Measurements from ENCODE around the gene G0S2.
"Not testable (repeated sequence)": the region's sequence is repeated elsewhere in the genome, so short reads cannot be mapped to it uniquely, and the experiment has no call there.

Gene G0S2

DNA sequence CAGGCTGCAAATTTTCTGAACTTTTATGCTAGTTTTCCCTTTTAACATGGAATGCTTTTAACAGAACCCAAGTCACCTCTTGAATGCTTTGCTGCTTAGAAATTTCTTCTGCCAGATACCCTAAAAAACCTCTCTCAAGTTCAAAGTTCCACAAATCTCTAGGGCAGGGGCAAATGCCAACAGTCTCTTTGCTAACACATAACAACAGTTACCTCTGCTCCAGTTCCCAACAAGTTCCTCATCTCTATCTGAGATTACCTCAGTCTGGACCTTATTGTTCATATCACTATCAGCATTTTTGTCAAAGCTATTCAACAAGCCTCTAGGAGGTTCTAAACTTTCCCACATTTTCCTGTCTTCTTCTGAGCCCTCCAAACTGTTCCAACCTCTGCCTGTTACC lies 25.5 kb downstream of the G0S2 start:
- H3K4me1 ChIP-seq (ENCODE audit: control insufficient read depth, insufficient read depth, low read length); H3K9me3 ChIP-seq (ENCODE audit: control insufficient read depth, low read length); H3K27ac ChIP-seq (ENCODE audit: insufficient read depth, low read depth, low read length, poor library complexity, severe bottlenecking); H3K27me3 ChIP-seq (ENCODE audit: control insufficient read depth, insufficient read depth, low read length, poor library complexity, severe bottlenecking); H3K36me3 ChIP-seq (ENCODE audit: control insufficient read depth, insufficient read depth, low read length); H3K4me3 ChIP-seq (ENCODE audit: insufficient read depth, low read depth, low read length): not testable (repeated sequence)

DNA sequence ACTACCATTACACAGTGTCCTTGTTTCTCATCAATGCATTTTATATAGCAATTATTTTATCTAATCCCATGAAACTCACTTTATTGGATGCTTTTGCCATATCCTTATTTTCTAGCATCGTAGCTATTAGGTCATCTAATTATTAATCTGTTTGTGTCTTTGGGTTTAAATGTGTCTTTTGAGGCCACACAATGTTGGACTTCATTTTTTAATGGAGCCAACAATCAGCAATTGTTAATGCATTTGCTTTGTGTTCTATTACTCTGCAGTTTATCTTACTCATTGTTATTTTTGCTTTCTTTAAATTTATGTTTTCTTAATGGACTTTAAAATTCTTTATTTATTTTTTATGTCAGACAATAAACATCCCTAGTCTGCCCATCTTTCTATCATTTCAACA lies 27.6 kb downstream of the G0S2 start:
- Histone ChIP-seq H3K36me3 (ENCODE audit: control insufficient read depth, insufficient read depth, low read length) (no peaks in the 10 kb centered on the region), H3K27ac (ENCODE audit: insufficient read depth, low read depth, low read length, poor library complexity, severe bottlenecking) (no peak overlapping the region), H3K9me3 (ENCODE audit: control insufficient read depth, low read length) (no peaks in the 10 kb centered on the region), H3K27me3 (ENCODE audit: control insufficient read depth, insufficient read depth, low read length, poor library complexity, severe bottlenecking) (no peaks in the 10 kb centered on the region), H3K4me1 (ENCODE audit: control insufficient read depth, insufficient read depth, low read length) (no peaks in the 10 kb centered on the region), H3K4me3 (ENCODE audit: insufficient read depth, low read depth, low read length) (no peak overlapping the region)
- WGBS, 2 experiments: 94% methylated on average over 1 of the region's 1 CpG; no CpG with 5 or more reads in 1 of the 2 experiments

DNA sequence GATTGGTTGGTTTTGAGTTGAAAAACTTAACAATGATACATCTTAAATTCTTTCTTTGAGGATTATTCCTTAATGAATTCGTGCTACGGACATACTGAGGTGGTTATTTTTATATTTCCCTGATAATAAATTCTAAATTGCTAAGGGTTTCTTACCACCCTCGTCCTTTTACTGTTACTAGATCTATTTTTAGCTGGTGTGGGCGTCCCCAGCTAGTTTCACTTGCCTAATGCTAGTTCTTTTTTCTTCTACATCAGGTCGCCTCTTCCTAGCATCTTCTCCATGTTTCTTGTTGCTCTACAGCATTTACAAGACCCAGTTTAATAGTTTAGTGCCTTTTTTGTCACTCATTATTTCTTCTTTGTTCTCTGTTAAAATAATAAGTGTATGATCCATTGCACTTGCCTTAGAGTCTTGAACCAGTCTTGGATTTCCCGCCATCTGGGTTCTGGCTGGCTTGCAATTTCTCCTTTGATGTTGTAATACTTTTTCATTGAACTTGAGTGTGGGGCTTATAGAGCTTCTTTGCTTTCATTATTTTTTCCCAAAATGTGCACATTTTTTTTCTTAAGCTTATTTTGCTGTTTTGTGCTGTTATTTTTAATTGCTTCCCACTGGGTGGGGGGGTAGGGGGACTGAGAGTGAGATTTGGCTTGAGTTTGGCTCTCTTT lies 28.8 kb downstream of the G0S2 start:
- Histone ChIP-seq H3K36me3 (ENCODE audit: control insufficient read depth, insufficient read depth, low read length) (no peaks in the 10 kb centered on the region), H3K4me1 (ENCODE audit: control insufficient read depth, insufficient read depth, low read length) (no peaks in the 10 kb centered on the region), H3K27ac (ENCODE audit: insufficient read depth, low read depth, low read length, poor library complexity, severe bottlenecking) (no peak overlapping the region), H3K4me3 (ENCODE audit: insufficient read depth, low read depth, low read length) (no peak overlapping the region), H3K9me3 (ENCODE audit: control insufficient read depth, low read length) (no peaks in the 10 kb centered on the region), H3K27me3 (ENCODE audit: control insufficient read depth, insufficient read depth, low read length, poor library complexity, severe bottlenecking) (no peaks in the 10 kb centered on the region)
- 92 to 94% methylated on average over 4 to 5 of the region's 6 CpGs for WGBS, 2 experiments

GRCh38 chr1:209704584-209704983 lies 29.4 kb downstream of the G0S2 start, which contains the start of gene HSD11B1:
HSD11B1 (plus strand) TSS chr1:209704846; CDS start chr1:209704943, 97 bp downstream.
- no peak within 1 kb of the TSS for H3K4me3 ChIP-seq (ENCODE audit: insufficient read depth, low read depth, low read length)
- no peaks in the 10 kb centered on the region for H3K9me3 ChIP-seq (ENCODE audit: control insufficient read depth, low read length)
- H3K27ac ChIP-seq (ENCODE audit: insufficient read depth, low read depth, low read length, poor library complexity, severe bottlenecking): no peak within 1 kb of the TSS
- H3K27me3 ChIP-seq (ENCODE audit: control insufficient read depth, insufficient read depth, low read length, poor library complexity, severe bottlenecking): no peaks in the 10 kb centered on the region
- WGBS, 2 experiments: 91 to 94% methylated on average over 6 of the region's 6 CpGs
- H3K36me3 ChIP-seq (ENCODE audit: control insufficient read depth, insufficient read depth, low read length): no peaks in the 10 kb centered on the region
- no peaks in the 10 kb centered on the region for H3K4me1 ChIP-seq (ENCODE audit: control insufficient read depth, insufficient read depth, low read length)

DNA sequence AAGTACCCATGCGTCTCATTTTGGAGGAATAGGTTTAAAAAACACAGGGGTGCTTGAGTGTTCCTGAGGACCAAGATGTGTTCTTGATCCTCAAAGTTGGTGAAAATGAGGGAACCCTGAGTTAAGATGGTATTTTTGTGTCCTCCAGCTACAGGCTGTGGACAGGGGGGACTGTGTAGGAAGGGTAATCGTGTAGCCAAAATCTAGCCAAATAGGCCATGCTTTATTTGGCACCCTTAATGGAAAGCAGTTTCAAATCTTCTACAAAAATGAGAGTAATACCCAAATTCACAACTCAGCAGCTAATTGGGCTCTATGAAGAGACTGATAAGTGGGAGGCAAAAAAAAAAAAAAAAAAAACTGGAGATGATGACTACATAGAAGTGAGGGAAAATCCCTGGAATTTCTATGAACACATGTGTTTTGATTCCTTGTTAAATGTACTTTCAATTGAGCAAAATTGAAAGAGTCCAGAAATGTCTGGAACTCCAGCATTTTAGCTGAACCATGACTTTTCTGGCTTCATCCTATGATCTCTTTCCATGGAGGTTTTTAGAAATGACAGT lies 29.9 kb downstream of the G0S2 start:
- WGBS, 2 experiments: 91 to 100% methylated on average over 1 to 2 of the region's 2 CpGs
- Histone ChIP-seq H3K36me3 (ENCODE audit: control insufficient read depth, insufficient read depth, low read length) (no peaks in the 10 kb centered on the region), H3K27ac (ENCODE audit: insufficient read depth, low read depth, low read length, poor library complexity, severe bottlenecking) (no peak overlapping the region), H3K9me3 (ENCODE audit: control insufficient read depth, low read length) (no peaks in the 10 kb centered on the region), H3K4me1 (ENCODE audit: control insufficient read depth, insufficient read depth, low read length) (no peaks in the 10 kb centered on the region), H3K27me3 (ENCODE audit: control insufficient read depth, insufficient read depth, low read length, poor library complexity, severe bottlenecking) (no peaks in the 10 kb centered on the region), H3K4me3 (ENCODE audit: insufficient read depth, low read depth, low read length) (no peak overlapping the region)

DNA sequence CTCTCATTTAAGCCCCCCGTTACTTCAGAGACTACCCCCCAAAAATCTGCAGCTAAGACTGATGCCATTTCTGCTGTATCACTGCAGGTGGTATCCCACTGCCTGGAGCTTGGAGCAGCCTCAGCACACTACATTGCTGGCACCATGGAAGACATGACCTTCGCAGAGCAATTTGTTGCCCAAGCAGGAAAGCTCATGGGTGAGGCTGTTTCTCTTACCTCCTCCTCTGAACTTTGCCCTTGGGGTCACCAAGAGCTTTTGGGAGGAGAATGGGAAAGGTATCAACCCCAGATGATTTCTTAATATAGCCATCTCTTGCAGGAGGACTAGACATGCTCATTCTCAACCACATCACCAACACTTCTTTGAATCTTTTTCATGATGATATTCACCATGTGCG lies 31.4 kb downstream of the G0S2 start:
- Histone ChIP-seq H3K9me3 (ENCODE audit: control insufficient read depth, low read length) (no peaks in the 10 kb centered on the region), H3K36me3 (ENCODE audit: control insufficient read depth, insufficient read depth, low read length) (no peaks in the 10 kb centered on the region), H3K27ac (ENCODE audit: insufficient read depth, low read depth, low read length, poor library complexity, severe bottlenecking) (no peak overlapping the region), H3K4me3 (ENCODE audit: insufficient read depth, low read depth, low read length) (no peak overlapping the region), H3K27me3 (ENCODE audit: control insufficient read depth, insufficient read depth, low read length, poor library complexity, severe bottlenecking) (no peaks in the 10 kb centered on the region), H3K4me1 (ENCODE audit: control insufficient read depth, insufficient read depth, low read length) (no peaks in the 10 kb centered on the region)
- 94 to 98% methylated on average over 3 of the region's 3 CpGs for WGBS, 2 experiments

DNA sequence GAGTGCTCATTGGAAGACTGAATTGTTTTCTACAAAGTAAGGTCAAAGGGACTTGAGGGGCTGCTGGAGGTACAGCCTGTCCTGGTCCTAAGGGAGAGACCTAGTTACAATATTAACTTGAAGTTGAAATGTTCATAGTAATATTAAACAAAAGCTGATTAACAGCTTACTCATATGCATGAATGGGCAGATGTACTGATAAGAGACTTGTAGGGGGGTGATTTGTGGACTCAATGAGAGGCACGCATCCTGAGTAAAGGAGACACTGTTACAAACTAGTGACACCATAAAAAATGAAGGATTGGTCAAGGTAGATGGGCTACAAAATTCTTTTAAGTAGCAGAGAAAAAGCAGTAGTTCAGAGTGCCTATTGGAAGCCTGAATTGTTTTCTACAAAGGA lies 32.1 kb downstream of the G0S2 start:
- Histone ChIP-seq H3K4me1 (ENCODE audit: control insufficient read depth, insufficient read depth, low read length) (no peaks in the 10 kb centered on the region), H3K4me3 (ENCODE audit: insufficient read depth, low read depth, low read length) (no peak overlapping the region), H3K36me3 (ENCODE audit: control insufficient read depth, insufficient read depth, low read length) (no peaks in the 10 kb centered on the region), H3K27me3 (ENCODE audit: control insufficient read depth, insufficient read depth, low read length, poor library complexity, severe bottlenecking) (no peaks in the 10 kb centered on the region), H3K27ac (ENCODE audit: insufficient read depth, low read depth, low read length, poor library complexity, severe bottlenecking) (no peak overlapping the region), H3K9me3 (ENCODE audit: control insufficient read depth, low read length) (no peaks in the 10 kb centered on the region)
- 97 to 100% methylated on average over 1 of the region's 1 CpG for WGBS, 2 experiments

GRCh38 chr1:209708297-209708696 lies 33.1 kb downstream of the G0S2 start:
- 56 to 67% methylated on average over 1 to 4 of the region's 4 CpGs for WGBS, 2 experiments
- Histone ChIP-seq H3K36me3 (ENCODE audit: control insufficient read depth, insufficient read depth, low read length) (no peaks in the 10 kb centered on the region), H3K27ac (ENCODE audit: insufficient read depth, low read depth, low read length, poor library complexity, severe bottlenecking) (no peak overlapping the region), H3K4me3 (ENCODE audit: insufficient read depth, low read depth, low read length) (no peak overlapping the region), H3K27me3 (ENCODE audit: control insufficient read depth, insufficient read depth, low read length, poor library complexity, severe bottlenecking) (no peaks in the 10 kb centered on the region), H3K9me3 (ENCODE audit: control insufficient read depth, low read length) (no peaks in the 10 kb centered on the region), H3K4me1 (ENCODE audit: control insufficient read depth, insufficient read depth, low read length) (no peaks in the 10 kb centered on the region)

- no peak overlapping the region for H3K27ac ChIP-seq (ENCODE audit: insufficient read depth, low read depth, low read length, poor library complexity, severe bottlenecking)
- H3K4me1 ChIP-seq (ENCODE audit: control insufficient read depth, insufficient read depth, low read length): no peaks in the 10 kb centered on the region
- H3K9me3 ChIP-seq (ENCODE audit: control insufficient read depth, low read length): no peaks in the 10 kb centered on the region
- H3K27me3 ChIP-seq (ENCODE audit: control insufficient read depth, insufficient read depth, low read length, poor library complexity, severe bottlenecking): no peaks in the 10 kb centered on the region
- no peaks in the 10 kb centered on the region for H3K36me3 ChIP-seq (ENCODE audit: control insufficient read depth, insufficient read depth, low read length)
- WGBS, 2 experiments: 84 to 85% methylated on average over 2 of the region's 2 CpGs
- H3K4me3 ChIP-seq (ENCODE audit: insufficient read depth, low read depth, low read length): no peak overlapping the region
Observed at GRCh38 chr1:209710093-209710492, 34.9 kb downstream of the G0S2 start.

GRCh38 chr1:209710847-209711246 lies 35.6 kb downstream of the G0S2 start:
- Histone ChIP-seq H3K27me3 (ENCODE audit: control insufficient read depth, insufficient read depth, low read length, poor library complexity, severe bottlenecking) (no peaks in the 10 kb centered on the region), H3K27ac (ENCODE audit: insufficient read depth, low read depth, low read length, poor library complexity, severe bottlenecking) (no peak overlapping the region), H3K4me3 (ENCODE audit: insufficient read depth, low read depth, low read length) (no peak overlapping the region), H3K36me3 (ENCODE audit: control insufficient read depth, insufficient read depth, low read length) (no peaks in the 10 kb centered on the region), H3K9me3 (ENCODE audit: control insufficient read depth, low read length) (no peaks in the 10 kb centered on the region), H3K4me1 (ENCODE audit: control insufficient read depth, insufficient read depth, low read length) (no peaks in the 10 kb centered on the region)
- WGBS, 2 experiments: 88 to 96% methylated on average over 3 of the region's 3 CpGs
